Measurements from ENCODE around the gene ERFL. TPM values are rescaled to one million over a fixed set of nuclear protein-coding genes. Genes with fewer than 3 reads are reported as not detected.

The ERFL gene
- not detected in 2 replicates for total RNA-seq (2014; rRNA removed; shearing (Covaris generic))

GRCh38 chr19:41928221-41928683 lies at the start of gene ERFL:
ERFL (minus strand) TSS chr19:41928449; CDS start chr19:41912919, 15,530 bp downstream.

GRCh38 chr19:41959056-41960053 lies 31.1 kb upstream of the ERFL start, which contains the start of gene RABAC1:
RABAC1 (minus strand) TSS chr19:41959321; CDS start chr19:41959292, 29 bp downstream.

GRCh38 chr19:41882568-41883462 lies 45.4 kb downstream of the ERFL start, which contains the start of gene ARHGEF1:
ARHGEF1 (plus strand) TSS chr19:41883184; CDS start chr19:41888083, 4,899 bp downstream.

GRCh38 chr19:41876847-41877832 lies 51.1 kb downstream of the ERFL start, which contains the start of gene CD79A:
CD79A (plus strand) TSS chr19:41877279; CDS start chr19:41877305, 26 bp downstream.

GRCh38 chr19:41859618-41860418 lies 68.4 kb downstream of the ERFL start, which contains the start of gene RPS19:
RPS19 (plus strand) TSS chr19:41860255; CDS start chr19:41860775, 520 bp downstream.

Small RNA genes within 50 kb of the gene (small RNA-seq; reads per million reads assigned to genes)
- gene MIR6797: not detected

Other genes with a start within 250 kb of the ERFL start
- not detected in 2 replicates for gene CEACAM7, start 240.2 kb downstream of the ERFL start, total RNA-seq (2014; rRNA removed; shearing (Covaris generic))
- gene CEACAM5, start 219.8 kb downstream of the ERFL start, total RNA-seq (2014; rRNA removed; shearing (Covaris generic)): not detected in 2 replicates
- gene CEACAM6, start 172.9 kb downstream of the ERFL start, total RNA-seq (2014; rRNA removed; shearing (Covaris generic)): not detected in 2 replicates
- not detected in 2 replicates for gene CEACAM3, start 131.9 kb downstream of the ERFL start, total RNA-seq (2014; rRNA removed; shearing (Covaris generic))
- not detected in 2 replicates for gene LYPD4, start 83.8 kb downstream of the ERFL start, total RNA-seq (2014; rRNA removed; shearing (Covaris generic))
- not detected in 2 replicates for gene DMRTC2, start 83.4 kb downstream of the ERFL start, total RNA-seq (2014; rRNA removed; shearing (Covaris generic))
- 2,531 and 2,844 TPM in 2 replicates for gene RPS19, start 68.2 kb downstream of the ERFL start, total RNA-seq (2014; rRNA removed; shearing (Covaris generic))
- not detected in 2 replicates for gene CD79A, start 51.2 kb downstream of the ERFL start, total RNA-seq (2014; rRNA removed; shearing (Covaris generic))
- gene ARHGEF1, start 45.3 kb downstream of the ERFL start, total RNA-seq (2014; rRNA removed; shearing (Covaris generic)): 151 and 166 TPM in 2 replicates
- gene RABAC1, start 30.9 kb upstream of the ERFL start, total RNA-seq (2014; rRNA removed; shearing (Covaris generic)): 87.1 and 95.0 TPM in 2 replicates
- gene ATP1A3, start 65.8 kb upstream of the ERFL start, total RNA-seq (2014; rRNA removed; shearing (Covaris generic)): not detected in 2 replicates
- gene GRIK5, start 141.8 kb upstream of the ERFL start, total RNA-seq (2014; rRNA removed; shearing (Covaris generic)): 0.16 and 0.23 TPM in 2 replicates
- gene ZNF574, start 147.7 kb upstream of the ERFL start, total RNA-seq (2014; rRNA removed; shearing (Covaris generic)): 14.7 and 15.3 TPM in 2 replicates
- gene POU2F2, start 204.0 kb upstream of the ERFL start, total RNA-seq (2014; rRNA removed; shearing (Covaris generic)): 0.08 and 1.2 TPM in 2 replicates